MCF 10A (cell line): Measurements from ENCODE around the gene RNF144B. TPM values are rescaled to one million over a fixed set of nuclear protein-coding genes. Genes with fewer than 3 reads are reported as not detected.
"Not testable (repeated sequence)": the region's sequence is repeated elsewhere in the genome, so short reads cannot be mapped to it uniquely, and the experiment has no call there.

Experiments used
- BruUV-seq: library from RNA; stranded (reverse); fragments of 400-500 nt; replicated peaks from 2 replicates; lab custom pipeline; 2021; lab: Mats Ljungman, UMichigan
- CTCF ChIA-PET: fragments of 300-600 bp; sonication (Branson Sonifier 250); formaldehyde crosslinking; extraction: SDS; loops from one replicate; lab custom pipeline; 2021; ENCODE audit warnings: antibody characterized with exemption, inconsistent platforms; lab: Yijun Ruan, JAX
- POLR2A ChIA-PET: fragments of 300-600, 350-650 bp; sonication (Branson Sonifier 250); formaldehyde crosslinking; extraction: SDS; loops from one replicate; lab custom pipeline; 2020; ENCODE audit warnings: antibody characterized with exemption, inconsistent platforms; lab: Yijun Ruan, JAX
- DNase-seq: peaks from one replicate; pipeline ENCODE4 v3.0.0-alpha.2; 2018; ENCODE audit not compliant: unreplicated experiment
- H3K27ac Mint-ChIP-seq: one replicate; pipeline ENCODE4 v1.8.0; 2022; ENCODE audit warnings: mild to moderate bottlenecking, low read depth, mixed read lengths; ENCODE audit not compliant: unreplicated experiment
- H3K27me3 Mint-ChIP-seq: one replicate; pipeline ENCODE4 v1.8.0; 2022; ENCODE audit warnings: mixed read lengths; ENCODE audit not compliant: insufficient read depth, unreplicated experiment
- H3K36me3 Mint-ChIP-seq: one replicate; pipeline ENCODE4 v1.8.0; 2022; ENCODE audit warnings: mild to moderate bottlenecking, moderate library complexity, mixed read lengths; ENCODE audit not compliant: insufficient read depth, unreplicated experiment
- H3K4me1 Mint-ChIP-seq: one replicate; pipeline ENCODE4 v1.8.0; 2022; ENCODE audit warnings: mixed read lengths; ENCODE audit not compliant: insufficient read depth, unreplicated experiment
- H3K4me3 Mint-ChIP-seq: one replicate; pipeline ENCODE4 v1.8.0; 2022; ENCODE audit warnings: mild to moderate bottlenecking, moderate library complexity, mixed read lengths; ENCODE audit not compliant: unreplicated experiment
- H3K9me3 Mint-ChIP-seq: one replicate; pipeline ENCODE4 v1.8.0; 2022; ENCODE audit warnings: mixed read lengths; ENCODE audit not compliant: unreplicated experiment
- intact Hi-C: fragments of 100-400 bp; cut with micrococcal nuclease; formaldehyde crosslinking; loops from 2 replicates; pipeline ENCODE4 v1.14.1; 2022
- total RNA-seq: library from RNA; stranded (reverse); gene quantifications from 2 replicates; pipeline ENCODE4 v1.2.3, GENCODE V29; 2022
- TF ChIP-seq, protein P1 (sequence below): fragments of 200-600 bp; IDR thresholded peaks from one replicate; pipeline ENCODE4 v1.8.0; 2022; ENCODE audit warnings: antibody characterized with exemption, mild to moderate bottlenecking; ENCODE audit not compliant: unreplicated experiment

RNF144B gene
- total RNA-seq, 1 experiment from 2014 or later = 57.9 TPM

- Mint-ChIP-seq H3K27ac (peak overlapping the region; percentile 37), H3K9me3 (peaks cover 8% of the 10 kb centered on the region), H3K4me1 (peaks cover 18% of the 10 kb centered on the region), H3K36me3 (peaks cover 38% of the 10 kb centered on the region), H3K27me3 (no peaks in the 10 kb centered on the region), H3K4me3 (no peak overlapping the region)
- DNase-seq = no peak
- POLR2A ChIA-PET = interaction anchor here (1.4 to 2.8 kb wide), 2 partner anchors 12 to 25 kb away, joined by 3 to 7 read pairs; no protein-coding TSS in a partner anchor
- no TSS peak for BruUV-seq
- CTCF ChIA-PET = interaction anchor here (0.6 to 1.0 kb wide), 3 partner anchors 10 to 124 kb away, joined by 3 read pairs; no protein-coding TSS in a partner anchor
- TF ChIP-seq, protein P1, sequence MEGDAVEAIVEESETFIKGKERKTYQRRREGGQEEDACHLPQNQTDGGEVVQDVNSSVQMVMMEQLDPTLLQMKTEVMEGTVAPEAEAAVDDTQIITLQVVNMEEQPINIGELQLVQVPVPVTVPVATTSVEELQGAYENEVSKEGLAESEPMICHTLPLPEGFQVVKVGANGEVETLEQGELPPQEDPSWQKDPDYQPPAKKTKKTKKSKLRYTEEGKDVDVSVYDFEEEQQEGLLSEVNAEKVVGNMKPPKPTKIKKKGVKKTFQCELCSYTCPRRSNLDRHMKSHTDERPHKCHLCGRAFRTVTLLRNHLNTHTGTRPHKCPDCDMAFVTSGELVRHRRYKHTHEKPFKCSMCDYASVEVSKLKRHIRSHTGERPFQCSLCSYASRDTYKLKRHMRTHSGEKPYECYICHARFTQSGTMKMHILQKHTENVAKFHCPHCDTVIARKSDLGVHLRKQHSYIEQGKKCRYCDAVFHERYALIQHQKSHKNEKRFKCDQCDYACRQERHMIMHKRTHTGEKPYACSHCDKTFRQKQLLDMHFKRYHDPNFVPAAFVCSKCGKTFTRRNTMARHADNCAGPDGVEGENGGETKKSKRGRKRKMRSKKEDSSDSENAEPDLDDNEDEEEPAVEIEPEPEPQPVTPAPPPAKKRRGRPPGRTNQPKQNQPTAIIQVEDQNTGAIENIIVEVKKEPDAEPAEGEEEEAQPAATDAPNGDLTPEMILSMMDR = no peak
- intact Hi-C loops = no loop called here
These were observed 70.1 kb downstream of the RNF144B start for GRCh38 chr6:18457065-18457737.

GRCh38 chr6:18458086-18458485 lies 70.9 kb downstream of the RNF144B start:
- BruUV-seq, H3K9me3 Mint-ChIP-seq, H3K4me3 Mint-ChIP-seq, H3K27me3 Mint-ChIP-seq, intact Hi-C loops: not testable (repeated sequence)
- ChIA-PET POLR2A (interaction anchor here (1.4 to 2.8 kb wide), 2 partner anchors 11 to 26 kb away, joined by 3 to 7 read pairs; no protein-coding TSS in a partner anchor), CTCF (interaction anchor here (0.6 to 1.0 kb wide), 3 partner anchors 17 to 274 kb away, joined by 3 to 6 read pairs (median 3); no protein-coding TSS in a partner anchor)
- Mint-ChIP-seq H3K36me3 (peaks cover 38% of the 10 kb centered on the region), H3K4me1 (peaks cover 23% of the 10 kb centered on the region), H3K27ac (peak overlapping the region; percentile 37)
- DNase-seq = peak; percentile 8

- Mint-ChIP-seq H3K4me1 (peaks cover 10% of the 10 kb centered on the region), H3K36me3 (peaks cover 68% of the 10 kb centered on the region), H3K27me3 (no peaks in the 10 kb centered on the region), H3K9me3 (peaks cover 8% of the 10 kb centered on the region), H3K27ac (no peak overlapping the region), H3K4me3 (no peak overlapping the region)
- ChIA-PET POLR2A (no interaction called here), CTCF (no interaction called here)
- DNase-seq = no peak
- TF ChIP-seq, protein P1 = no peak
- no TSS peak for BruUV-seq
- intact Hi-C loops = no loop called here
These were observed 76.3 kb downstream of the RNF144B start for GRCh38 chr6:18463429-18463828.

- intact Hi-C loops = no loop called here
- CTCF ChIA-PET = interaction anchor here (0.9 kb wide), 1 partner anchor 25 kb away, joined by 3 read pairs; no protein-coding TSS in a partner anchor
- H3K4me1 Mint-ChIP-seq = peaks cover 9% of the 10 kb centered on the region
These were observed 77.0 kb downstream of the RNF144B start for GRCh38 chr6:18464176-18464575.

More at GRCh38 chr6:18464176-18464575, 77.0 kb downstream of the RNF144B start:
- TF ChIP-seq, protein P1 = no peak
- Mint-ChIP-seq H3K36me3 (peaks cover 69% of the 10 kb centered on the region), H3K27ac (no peak overlapping the region), H3K9me3 (peaks cover 8% of the 10 kb centered on the region), H3K27me3 (no peaks in the 10 kb centered on the region), H3K4me3 (no peak overlapping the region)
- DNase-seq = no peak
- POLR2A ChIA-PET = interaction anchor here (0.8 to 1.0 kb wide), 2 partner anchors 11 to 15 kb away, joined by 4 to 5 read pairs; no protein-coding TSS in a partner anchor
- no TSS peak for BruUV-seq
